Mammary epithelial cell (primary cell): Measurements from ENCODE around the gene CFAP61.
A peak's percentile ranks its signal among the peaks of the same experiment; 100 is the strongest.

ENCODE experiments used
- EZH2 ChIP-seq: IDR thresholded peaks from 2 replicates; pipeline ENCODE4 v1.6.1; 2012; ENCODE audit warnings: low read length, inconsistent platforms, borderline replicate concordance
- TF ChIP-seq, protein P1 (sequence below), 2 donors: IDR thresholded peaks in 1 of 2; conservative IDR thresholded peaks in 1 of 2; 2 replicates each; pipeline ENCODE4 v1.5.1; 2011 to 2012; ENCODE audit warnings: inconsistent platforms in 2 of 2, low read length in 2 of 2, mild to moderate bottlenecking in 2 of 2, control low read depth in 1 of 2, low read depth in 1 of 2; ENCODE audit not compliant: insufficient read depth in 1 of 2; ENCODE audit errors: extremely low read depth in 1 of 2

DNA sequence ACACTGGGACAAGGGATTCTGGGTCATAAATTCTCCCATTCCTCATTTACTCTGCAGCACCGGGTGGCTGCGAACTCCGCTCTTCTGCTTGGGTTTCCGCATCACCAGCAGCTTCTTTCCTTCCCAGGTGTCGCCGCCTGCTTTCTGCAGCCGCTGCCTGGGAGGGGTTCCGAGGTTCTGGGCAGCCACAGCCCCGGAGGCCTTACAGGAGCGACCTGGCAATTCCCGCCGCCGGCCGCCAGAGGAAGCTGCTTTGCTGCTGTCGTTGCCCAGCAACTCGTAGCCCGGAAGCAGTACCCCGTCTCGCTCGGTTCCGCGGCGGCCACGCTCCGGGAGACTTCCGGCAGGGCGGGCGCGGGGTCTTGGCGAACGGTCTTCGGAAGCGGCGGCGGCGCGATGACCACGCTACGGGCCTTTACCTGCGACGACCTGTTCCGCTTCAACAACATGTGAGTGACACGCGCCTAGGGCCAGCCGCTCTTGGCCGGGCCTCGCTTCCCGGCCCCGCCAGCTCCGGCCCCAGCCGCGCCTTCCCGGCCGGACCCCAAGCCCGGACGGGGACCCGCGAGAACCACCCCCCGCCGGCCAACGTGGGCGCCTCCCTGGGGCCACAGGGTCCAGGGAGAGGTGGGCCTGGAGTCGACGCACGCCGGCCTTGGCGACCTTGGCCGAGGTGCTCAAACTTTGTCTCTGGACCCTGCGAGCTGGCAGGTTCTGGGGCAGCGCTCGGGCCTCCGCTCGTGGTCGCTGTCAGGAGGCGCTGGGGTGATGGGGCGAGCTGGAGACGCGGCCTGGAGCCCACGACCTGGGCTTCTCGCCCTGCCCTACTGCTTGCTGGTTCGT is 35.1 kb upstream of the CFAP61 start, which contains the start of gene NAA20:
- TF ChIP-seq EZH2 = no peak
- TF ChIP-seq, protein P1, sequence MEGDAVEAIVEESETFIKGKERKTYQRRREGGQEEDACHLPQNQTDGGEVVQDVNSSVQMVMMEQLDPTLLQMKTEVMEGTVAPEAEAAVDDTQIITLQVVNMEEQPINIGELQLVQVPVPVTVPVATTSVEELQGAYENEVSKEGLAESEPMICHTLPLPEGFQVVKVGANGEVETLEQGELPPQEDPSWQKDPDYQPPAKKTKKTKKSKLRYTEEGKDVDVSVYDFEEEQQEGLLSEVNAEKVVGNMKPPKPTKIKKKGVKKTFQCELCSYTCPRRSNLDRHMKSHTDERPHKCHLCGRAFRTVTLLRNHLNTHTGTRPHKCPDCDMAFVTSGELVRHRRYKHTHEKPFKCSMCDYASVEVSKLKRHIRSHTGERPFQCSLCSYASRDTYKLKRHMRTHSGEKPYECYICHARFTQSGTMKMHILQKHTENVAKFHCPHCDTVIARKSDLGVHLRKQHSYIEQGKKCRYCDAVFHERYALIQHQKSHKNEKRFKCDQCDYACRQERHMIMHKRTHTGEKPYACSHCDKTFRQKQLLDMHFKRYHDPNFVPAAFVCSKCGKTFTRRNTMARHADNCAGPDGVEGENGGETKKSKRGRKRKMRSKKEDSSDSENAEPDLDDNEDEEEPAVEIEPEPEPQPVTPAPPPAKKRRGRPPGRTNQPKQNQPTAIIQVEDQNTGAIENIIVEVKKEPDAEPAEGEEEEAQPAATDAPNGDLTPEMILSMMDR (conservative IDR thresholded peaks at IDR 0.05 in 1 of 2, IDR thresholded peaks at IDR 0.05 in 1 of 2; ENCODE audit: extremely low read depth in 1 of 2, insufficient read depth in 1 of 2, low read depth in 1 of 2, low read length in 2 of 2) = peak; percentile 48 to 77
